Fibroblast of villous mesenchyme (primary cell): ENCODE measurements around the gene SYNJ2. TPM values are rescaled to one million over a fixed set of nuclear protein-coding genes. Genes with fewer than 3 reads are reported as not detected.
"Not testable (repeated sequence)": the region's sequence is repeated elsewhere in the genome, so short reads cannot be mapped to it uniquely, and the experiment has no call there.

Source experiments
- DNase-seq: peaks from one replicate; pipeline ENCODE4 v3.0.0-alpha.2; 2010; ENCODE audit warnings: low read depth
- H3K4me3 ChIP-seq: 2 replicates; pipeline ENCODE4 v1.5.1; 2011; ENCODE audit warnings: low read depth, mild to moderate bottlenecking, low read length
- total RNA-seq: library from RNA; depleted of rRNA; stranded (reverse); fragments of >200 nt; gene quantifications from 2 replicates; pipeline ENCODE4 v1.2.3, GENCODE V29; 2012
- TF ChIP-seq, protein P1 (sequence below): IDR thresholded peaks from 2 replicates; pipeline ENCODE4 v1.5.1; 2012; ENCODE audit warnings: low read depth, mild to moderate bottlenecking, low read length; ENCODE audit not compliant: insufficient read depth

Gene SYNJ2
- total RNA-seq, 1 donor: 53.1 TPM

DNA sequence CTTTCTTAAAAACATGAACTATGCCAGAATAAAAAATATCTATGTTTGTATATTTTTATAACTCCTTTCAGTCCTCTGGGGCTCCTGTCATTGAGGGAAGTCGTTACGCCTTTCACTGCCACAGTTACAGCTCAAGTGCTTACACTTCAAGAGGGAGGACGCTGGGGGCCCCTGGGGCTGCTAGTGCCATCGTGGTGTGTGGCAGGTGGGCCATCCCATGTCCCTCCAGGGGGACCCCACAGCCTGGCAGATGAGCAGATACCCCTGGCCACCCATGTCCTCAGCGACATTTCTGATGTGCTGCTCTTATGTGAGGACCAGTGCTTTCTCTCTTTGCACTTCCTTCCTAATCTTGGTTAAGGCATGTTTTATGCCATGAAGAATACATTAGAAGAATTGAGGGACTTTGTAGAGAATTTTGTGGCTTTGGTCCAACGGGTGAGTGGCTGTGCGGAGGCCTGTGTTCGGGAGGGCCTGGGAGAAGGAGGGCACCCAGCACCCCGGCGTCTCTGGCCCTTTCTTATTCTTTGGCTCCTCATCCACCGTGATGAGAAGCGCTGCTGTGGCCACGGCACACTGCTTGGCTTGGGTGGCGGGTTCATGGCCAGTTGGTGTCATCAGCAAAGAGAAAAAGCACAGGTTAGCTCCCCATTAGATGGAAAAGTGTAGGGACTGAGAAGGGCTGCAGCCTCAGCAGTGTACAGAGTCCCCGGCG, 38.3 kb upstream of the SYNJ2 start:
- TF ChIP-seq, protein P1, sequence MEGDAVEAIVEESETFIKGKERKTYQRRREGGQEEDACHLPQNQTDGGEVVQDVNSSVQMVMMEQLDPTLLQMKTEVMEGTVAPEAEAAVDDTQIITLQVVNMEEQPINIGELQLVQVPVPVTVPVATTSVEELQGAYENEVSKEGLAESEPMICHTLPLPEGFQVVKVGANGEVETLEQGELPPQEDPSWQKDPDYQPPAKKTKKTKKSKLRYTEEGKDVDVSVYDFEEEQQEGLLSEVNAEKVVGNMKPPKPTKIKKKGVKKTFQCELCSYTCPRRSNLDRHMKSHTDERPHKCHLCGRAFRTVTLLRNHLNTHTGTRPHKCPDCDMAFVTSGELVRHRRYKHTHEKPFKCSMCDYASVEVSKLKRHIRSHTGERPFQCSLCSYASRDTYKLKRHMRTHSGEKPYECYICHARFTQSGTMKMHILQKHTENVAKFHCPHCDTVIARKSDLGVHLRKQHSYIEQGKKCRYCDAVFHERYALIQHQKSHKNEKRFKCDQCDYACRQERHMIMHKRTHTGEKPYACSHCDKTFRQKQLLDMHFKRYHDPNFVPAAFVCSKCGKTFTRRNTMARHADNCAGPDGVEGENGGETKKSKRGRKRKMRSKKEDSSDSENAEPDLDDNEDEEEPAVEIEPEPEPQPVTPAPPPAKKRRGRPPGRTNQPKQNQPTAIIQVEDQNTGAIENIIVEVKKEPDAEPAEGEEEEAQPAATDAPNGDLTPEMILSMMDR: no peak
- no peak for DNase-seq
- no peak overlapping the region for H3K4me3 ChIP-seq

DNA sequence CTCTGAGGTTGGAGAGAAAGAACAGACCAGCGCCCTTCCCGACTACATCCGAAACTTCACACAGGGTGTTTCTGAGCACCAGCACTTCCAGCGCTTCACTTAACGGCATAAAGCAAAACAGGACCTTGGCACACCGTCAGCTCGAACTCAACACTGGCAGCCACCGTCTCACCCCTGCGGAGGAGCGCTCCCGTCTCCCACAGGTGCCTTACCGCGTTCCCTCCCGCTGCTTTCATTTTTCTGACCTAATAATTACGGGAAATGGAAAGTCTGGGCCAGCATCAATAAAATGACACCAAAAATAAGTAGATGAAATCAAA, 37.7 kb upstream of the SYNJ2 start:
- no peak for DNase-seq
- TF ChIP-seq, protein P1: no peak
- H3K4me3 ChIP-seq: no peak overlapping the region

DNA sequence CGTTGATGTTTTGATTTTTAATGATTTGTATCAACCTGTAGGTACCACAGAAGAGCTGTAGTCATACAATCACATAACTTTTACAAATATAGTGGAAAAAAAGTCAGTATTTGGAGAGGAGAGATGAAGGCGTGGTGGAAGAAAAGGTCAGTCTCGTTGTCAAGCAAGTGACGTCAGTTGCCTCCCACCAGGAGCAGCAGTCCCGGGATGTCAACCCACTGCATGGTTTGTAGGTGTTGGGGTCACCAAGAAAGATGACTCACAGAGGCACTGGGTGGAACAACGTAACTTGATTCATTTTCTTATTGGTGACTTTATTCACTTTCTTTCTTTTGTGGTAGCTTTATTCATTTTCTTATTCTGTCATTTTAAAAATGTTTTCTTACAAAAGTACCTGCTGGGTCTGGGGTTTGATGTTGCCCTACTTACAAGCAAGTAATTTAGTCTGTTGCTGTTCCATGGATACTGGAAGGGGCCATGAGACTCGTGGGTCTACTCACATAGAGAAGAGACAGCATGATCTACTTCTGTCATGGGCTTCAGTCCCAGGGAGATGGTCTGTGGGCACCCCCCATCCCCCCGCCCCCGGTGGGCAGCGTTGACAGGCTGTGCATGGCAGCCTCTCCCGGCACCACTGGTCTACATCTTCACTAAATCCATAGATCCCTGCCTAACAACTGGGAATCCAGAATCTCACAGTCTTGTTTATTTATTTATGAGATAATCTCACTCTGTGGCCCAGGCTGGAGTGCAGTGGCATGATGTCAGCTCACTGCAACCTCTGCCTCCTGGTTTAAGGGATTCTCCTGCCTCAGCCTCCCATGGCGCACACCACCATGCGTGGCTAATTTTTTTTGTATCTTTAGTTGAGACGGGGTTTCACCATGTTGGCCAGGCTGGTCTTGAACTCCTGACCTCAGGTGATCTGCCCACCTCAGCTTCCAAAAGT, 36.4 kb upstream of the SYNJ2 start:
- peak; percentile 64 for DNase-seq
- H3K4me3 ChIP-seq: no peak overlapping the region
- TF ChIP-seq, protein P1: no peak

- DNase-seq: no peak
- TF ChIP-seq, protein P1: no peak
- H3K4me3 ChIP-seq: no peak overlapping the region
Measured at GRCh38 chr6:157946053-157946617, 35.5 kb upstream of the SYNJ2 start.

GRCh38 chr6:157946865-157947532, 34.7 kb upstream of the SYNJ2 start:
- H3K4me3 ChIP-seq: no peak overlapping the region
- peak; percentile 37 for DNase-seq
- TF ChIP-seq, protein P1: peak; percentile 58

DNA sequence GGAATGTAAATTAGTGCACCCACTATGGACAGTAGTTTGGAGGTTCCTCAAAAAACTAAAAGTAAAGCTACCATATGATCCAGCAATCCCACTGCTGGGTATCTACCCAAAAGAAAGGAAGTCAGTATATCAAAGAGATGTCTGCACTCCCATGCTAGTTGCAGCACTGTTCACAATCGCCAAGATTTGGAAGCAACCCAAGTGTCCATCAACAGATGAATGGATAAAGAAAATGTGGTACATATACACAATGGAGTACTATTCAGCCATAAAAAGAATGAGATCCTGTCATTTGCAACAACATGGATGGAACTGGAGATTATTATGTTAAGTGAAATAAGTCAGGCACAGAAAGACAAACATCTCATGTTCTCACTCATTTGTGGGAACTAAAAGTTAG, 30.8 kb upstream of the SYNJ2 start:
- DNase-seq, H3K4me3 ChIP-seq: not testable (repeated sequence)

DNA sequence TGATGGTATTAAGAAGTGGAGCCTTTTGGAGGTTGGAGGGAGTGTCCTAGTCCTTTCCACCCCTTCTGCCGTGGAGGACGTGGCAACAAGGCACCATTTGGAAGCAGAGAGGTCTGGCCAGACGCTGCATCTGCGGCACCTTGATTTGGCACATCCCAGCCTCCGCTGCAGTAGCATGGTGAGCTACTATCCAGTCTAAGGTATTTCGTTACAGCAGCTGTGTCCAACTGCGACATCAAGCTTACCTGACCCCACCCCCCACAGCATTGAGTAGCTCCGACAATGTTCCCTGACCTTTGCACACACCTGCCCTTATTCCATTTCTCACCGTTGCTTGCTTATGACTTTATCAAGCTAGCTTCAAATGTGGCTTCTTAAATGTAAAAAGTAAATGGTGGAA, 29.8 kb upstream of the SYNJ2 start:
- no peak overlapping the region for H3K4me3 ChIP-seq
- no peak for DNase-seq
- TF ChIP-seq, protein P1: no peak
